GM12873 (cell line): ENCODE results near the gene GARIN5A.

Experiments used
- CTCF ChIP-seq: IDR thresholded peaks from 2 replicates; pipeline ENCODE4 v1.5.1; 2012; ENCODE audit warnings: low read depth, mild to moderate bottlenecking, moderate library complexity, low read length, control low read depth; ENCODE audit not compliant: insufficient read depth; ENCODE audit errors: missing control alignments

GARIN5A gene

GRCh38 chr19:50419022-50419579, 57.5 kb downstream of the GARIN5A start:
- no peak for TF ChIP-seq CTCF

GRCh38 chr19:50418176-50419021, 58.2 kb downstream of the GARIN5A start, which contains the start of gene SPIB:
TSS of gene SPIB (plus strand) at chr19:50418938. CDS start at chr19:50418963, 25 bp downstream.
- no peak for TF ChIP-seq CTCF

GRCh38 chr19:50417111-50418081, 59.3 kb downstream of the GARIN5A start:
- TF ChIP-seq CTCF, result no peak
